Measurements from ENCODE around the gene BICC1.

The BICC1 gene

GRCh38 chr10:58514111-58514770, 1.6 kb downstream of the BICC1 start:
- no peak for DNase-seq

- no peak for DNase-seq
Measured at GRCh38 chr10:58515291-58515941, 2.7 kb downstream of the BICC1 start.

- no peak for DNase-seq
Measured at GRCh38 chr10:58516119-58516518, 3.4 kb downstream of the BICC1 start.

- DNase-seq: no peak
Measured at GRCh38 chr10:58516671-58517070, 4.0 kb downstream of the BICC1 start.

- DNase-seq: no peak
Measured at GRCh38 chr10:58517081-58517480, 4.4 kb downstream of the BICC1 start.

- DNase-seq: no peak
Measured at GRCh38 chr10:58517491-58518355, 5.1 kb downstream of the BICC1 start.

GRCh38 chr10:58518775-58519174, 6.1 kb downstream of the BICC1 start:
- DNase-seq: no peak

GRCh38 chr10:58529077-58529728, 16.5 kb downstream of the BICC1 start:
- DNase-seq: no peak

- no peak for DNase-seq
Measured at GRCh38 chr10:58531084-58531695, 18.5 kb downstream of the BICC1 start.

GRCh38 chr10:58535311-58535710, 22.6 kb downstream of the BICC1 start:
- no peak for DNase-seq

GRCh38 chr10:58543141-58543540, 30.5 kb downstream of the BICC1 start:
- DNase-seq: no peak

GRCh38 chr10:58544135-58544534, 31.5 kb downstream of the BICC1 start:
- DNase-seq: no peak

GRCh38 chr10:58545427-58545826, 32.8 kb downstream of the BICC1 start:
- DNase-seq: no peak

- DNase-seq: no peak
Measured at GRCh38 chr10:58546137-58546536, 33.5 kb downstream of the BICC1 start.

GRCh38 chr10:58546722-58547445, 34.2 kb downstream of the BICC1 start:
- DNase-seq: no peak

GRCh38 chr10:58547963-58548362, 35.3 kb downstream of the BICC1 start:
- DNase-seq: no peak

GRCh38 chr10:58554316-58554715, 41.6 kb downstream of the BICC1 start:
- no peak for DNase-seq

- peak; percentile 11 for DNase-seq
Measured at GRCh38 chr10:58555170-58555929, 42.7 kb downstream of the BICC1 start.

- no peak for DNase-seq
Measured at GRCh38 chr10:58555930-58556311, 43.2 kb downstream of the BICC1 start.

- DNase-seq: no peak
Measured at GRCh38 chr10:58556516-58557165, 44.0 kb downstream of the BICC1 start.

Data from right kidney (tissue), 1 donor.